H1 (cell line): Measurements from ENCODE around the gene NDUFB3. TPM values are rescaled to one million over a fixed set of nuclear protein-coding genes. Genes with fewer than 3 reads are reported as not detected.

Experiments used
- CTCF ChIA-PET: fragments of 300-600 bp; sonication (Branson Sonifier 250); formaldehyde crosslinking; loops from one replicate; lab custom pipeline; 2021; ENCODE audit not compliant: partially characterized antibody; lab: Charles Lee
- POLR2A ChIA-PET: fragments of 300-600 bp; sonication (Branson Sonifier 250); formaldehyde crosslinking; loops from one replicate; lab custom pipeline; 2021; ENCODE audit warnings: inconsistent platforms; ENCODE audit not compliant: partially characterized antibody; lab: Charles Lee
- DNase-seq, 2 experiments: peaks; one replicate each; pipeline versions ENCODE4 v3.0.0 to v3.0.0-alpha.2; 2010 to 2022; ENCODE audit warnings: low spot score in 2 of 2, low read depth in 1 of 2, mixed read lengths in 1 of 2
- FAIRE-seq: peaks from 2 replicates; lab custom pipeline; 2011; peaks lifted over from hg19 to GRCh38; lab: Jason Lieb, UNC
- H2AFZ ChIP-seq: 2 replicates; pipeline ENCODE4 v1.8.1; 2012; ENCODE audit warnings: low read length, inconsistent platforms
- H2AK5ac ChIP-seq: 2 replicates; pipeline ENCODE4 v1.6.1; 2013; ENCODE audit warnings: low read depth, low read length
- H2BK120ac ChIP-seq: replicated peaks from 2 replicates; pipeline ENCODE3; 2013; ENCODE audit warnings: low read depth, low read length, inconsistent platforms
- H2BK12ac ChIP-seq: 2 replicates; pipeline ENCODE4 v1.6.1; 2013; ENCODE audit warnings: low read depth, low read length
- H2BK15ac ChIP-seq: 2 replicates; pipeline ENCODE4 v1.6.1; 2013; ENCODE audit warnings: low read length
- H2BK20ac ChIP-seq: 2 replicates; pipeline ENCODE4 v1.6.1; 2013; ENCODE audit warnings: low read length
- H2BK5ac ChIP-seq: 2 replicates; pipeline ENCODE4 v1.6.1; 2013; ENCODE audit warnings: low read depth, low read length
- H3K14ac ChIP-seq: 2 replicates; pipeline ENCODE4 v1.6.1; 2013; ENCODE audit warnings: inconsistent platforms; ENCODE audit not compliant: insufficient read length
- H3K18ac ChIP-seq: 2 replicates; pipeline ENCODE4 v1.6.1; 2013; ENCODE audit warnings: low read length; ENCODE audit errors: extremely low read depth
- H3K23ac ChIP-seq: 2 replicates; pipeline ENCODE4 v1.6.1; 2013; ENCODE audit warnings: inconsistent platforms; ENCODE audit not compliant: insufficient read length
- H3K23me2 ChIP-seq: 2 replicates; pipeline ENCODE4 v1.6.1; 2013; ENCODE audit warnings: low read depth, low read length
- H3K27ac ChIP-seq: 2 replicates; pipeline ENCODE4 v1.6.1; 2011; ENCODE audit warnings: low read depth, low read length, inconsistent platforms
- H3K27me3 ChIP-seq, 4 experiments: replicated peaks in 1 of 4; 1 replicate in 1 of 4; 2 replicates in 3 of 4; pipeline versions ENCODE4 v1.6.1 to v1.8.1; 2011 to 2013; ENCODE audit warnings: low read length in 3 of 4, mild to moderate bottlenecking in 3 of 4, inconsistent platforms in 2 of 4, mixed read lengths in 2 of 4, moderate library complexity in 1 of 4; ENCODE audit not compliant: control insufficient read depth in 3 of 4, insufficient read depth in 3 of 4; ENCODE audit errors: extremely low read depth in 1 of 4
- H3K36me3 ChIP-seq, 4 experiments: 2 replicates each; pipeline versions ENCODE4 v1.6.1 to v1.8.1; 2011 to 2013; ENCODE audit warnings: mild to moderate bottlenecking in 4 of 4, low read length in 3 of 4, moderate library complexity in 2 of 4, control low read depth in 1 of 4, inconsistent platforms in 1 of 4; ENCODE audit not compliant: insufficient read depth in 4 of 4, control insufficient read depth in 2 of 4
- H3K4ac ChIP-seq: replicated peaks from 2 replicates; pipeline ENCODE3; 2013; ENCODE audit warnings: low read length, low read depth, mixed read lengths, inconsistent platforms; ENCODE audit not compliant: insufficient read length
- H3K4me1 ChIP-seq, 4 experiments: replicated peaks in 1 of 4; 1 replicate in 1 of 4; 2 replicates in 3 of 4; pipeline versions ENCODE4 v1.6.1 to v1.8.1; 2011 to 2013; ENCODE audit warnings: low read length in 3 of 4, inconsistent platforms in 2 of 4, mixed read lengths in 1 of 4; ENCODE audit not compliant: insufficient read depth in 4 of 4, control insufficient read depth in 3 of 4
- H3K4me2 ChIP-seq, 2 experiments: 2 replicates each; pipeline versions ENCODE4 v1.6.1 to v1.8.1; 2011 to 2013; ENCODE audit warnings: low read depth in 2 of 2, low read length in 2 of 2, control low read depth in 1 of 2, inconsistent platforms in 1 of 2, mild to moderate bottlenecking in 1 of 2; ENCODE audit not compliant: insufficient read depth in 1 of 2
- H3K4me3 ChIP-seq, 4 experiments: fragments of 200-600, 300-600 bp in 1 of 4; sonication (generic), shearing (Covaris generic), sonication (Bioruptor Twin) in 1 of 4; 2 replicates each; pipeline versions ENCODE4 v1.5.1 to v1.8.1; 2011 to 2016; ENCODE audit warnings: low read length in 4 of 4, low read depth in 3 of 4, control low read depth in 2 of 4, inconsistent platforms in 2 of 4, mild to moderate bottlenecking in 2 of 4, mixed read lengths in 1 of 4, moderate library complexity in 1 of 4; ENCODE audit not compliant: insufficient read depth in 2 of 4; ENCODE audit errors: extremely low read depth in 1 of 4
- H3K56ac ChIP-seq: replicated peaks from 2 replicates; pipeline ENCODE3; 2013; ENCODE audit warnings: low read depth, mild to moderate bottlenecking, mixed read lengths, low read length, inconsistent platforms; ENCODE audit not compliant: insufficient read length
- H3K79me1 ChIP-seq: 2 replicates; pipeline ENCODE4 v1.6.1; 2013; ENCODE audit warnings: low read depth, low read length, control low read depth
- H3K79me2 ChIP-seq, 2 experiments: 2 replicates each; pipeline versions ENCODE4 v1.6.1 to v1.8.1; 2012 to 2013; ENCODE audit warnings: low read length in 2 of 2, mild to moderate bottlenecking in 2 of 2, inconsistent platforms in 1 of 2; ENCODE audit not compliant: insufficient read depth in 2 of 2, control insufficient read depth in 1 of 2
- H3K9ac ChIP-seq, 4 experiments: replicated peaks in 1 of 4; 1 replicate in 1 of 4; 2 replicates in 3 of 4; pipeline versions ENCODE4 v1.6.1 to v1.8.1; 2011 to 2013; ENCODE audit warnings: low read depth in 3 of 4, low read length in 3 of 4, control low read depth in 2 of 4, mild to moderate bottlenecking in 2 of 4, moderate library complexity in 2 of 4, inconsistent platforms in 1 of 4; ENCODE audit errors: extremely low read depth in 1 of 4
- H3K9me3 ChIP-seq, 2 experiments: 2 replicates each; pipeline versions ENCODE4 v1.6.1 to v1.8.1; 2012 to 2013; ENCODE audit warnings: mild to moderate bottlenecking in 2 of 2, moderate library complexity in 2 of 2, control low read depth in 1 of 2, inconsistent platforms in 1 of 2, low read depth in 1 of 2, low read length in 1 of 2, mixed read lengths in 1 of 2; ENCODE audit not compliant: insufficient read depth in 2 of 2
- H4K20me1 ChIP-seq, 2 experiments: replicated peaks in 1 of 2; 2 replicates each; pipeline versions ENCODE3 to v1.8.1; 2011 to 2013; ENCODE audit warnings: inconsistent platforms in 2 of 2, low read length in 2 of 2, mild to moderate bottlenecking in 1 of 2; ENCODE audit not compliant: insufficient read depth in 2 of 2, control insufficient read depth in 1 of 2
- H4K5ac ChIP-seq: 2 replicates; pipeline ENCODE4 v1.6.1; 2013; ENCODE audit warnings: low read length, low read depth, mixed read lengths, inconsistent platforms; ENCODE audit not compliant: insufficient read length
- H4K8ac ChIP-seq: 2 replicates; pipeline ENCODE4 v1.8.0; 2013; ENCODE audit warnings: mild to moderate bottlenecking, moderate library complexity, low read length, inconsistent platforms; ENCODE audit not compliant: insufficient read depth; ENCODE audit errors: extremely low read depth
- H4K91ac ChIP-seq: replicated peaks from 2 replicates; pipeline ENCODE3; 2013; ENCODE audit warnings: low read length, mixed read lengths, inconsistent platforms; ENCODE audit not compliant: insufficient read length
- BCL11A ChIP-seq, 2 experiments: IDR thresholded peaks; one replicate each; pipeline ENCODE4 v1.6.1; 2011; ENCODE audit warnings: low read depth in 2 of 2, low read length in 2 of 2, mild to moderate bottlenecking in 2 of 2
- CHD1 ChIP-seq: IDR thresholded peaks from 2 replicates; pipeline ENCODE4 v1.6.1; 2012; ENCODE audit warnings: low read depth, low read length, improper control_type of control experiment
- FOSL1 ChIP-seq: IDR thresholded peaks from 2 replicates; pipeline ENCODE4 v1.6.1; 2011; ENCODE audit warnings: mild to moderate bottlenecking, low read depth, low read length, moderate library complexity; ENCODE audit not compliant: insufficient read depth
- PHF8 ChIP-seq: fragments of 200-600 bp; sonication (generic); conservative IDR thresholded peaks from 2 replicates; pipeline ENCODE4 v1.7.1; 2012; ENCODE audit warnings: low read depth, mild to moderate bottlenecking, inconsistent platforms, low read length, moderate library complexity
- POLR2AphosphoS5 ChIP-seq: IDR thresholded peaks from 2 replicates; pipeline ENCODE4 v1.6.1; 2011; ENCODE audit warnings: low read depth, low read length
- SIRT6 ChIP-seq: IDR thresholded peaks from one replicate; pipeline ENCODE4 v1.7.1; 2012; ENCODE audit warnings: low read length, inconsistent platforms
- SRF ChIP-seq: IDR thresholded peaks from 2 replicates; pipeline ENCODE4 v1.6.1; 2011; ENCODE audit warnings: mild to moderate bottlenecking, low read depth, low read length, moderate library complexity
- WGBS, 2 experiments: shearing (Covaris generic) in 1 of 2; methylation state at CpG; one replicate each; pipeline versions ENCODE4 v1.1.6 to v1.1.7; 2013 to 2015; ENCODE audit warnings: low lambda C conversion rate in 2 of 2, mixed read lengths in 2 of 2, inconsistent platforms in 1 of 2, low coverage in 1 of 2, missing lambda C conversion rate in 1 of 2; ENCODE audit not compliant: insufficient replicate concordance in 2 of 2, insufficient coverage in 1 of 2, insufficient read length in 1 of 2; ENCODE audit errors: extremely low coverage in 1 of 2, missing lambda C conversion rate in 1 of 2; 5-methylcytosine and 5-hydroxymethylcytosine counted together
- polyA plus RNA-seq, 7 experiments: library from polyadenylated mRNA; depleted of rRNA in 3 of 7; stranded (reverse) in 5 of 7; unstranded in 2 of 7; fragments of >200 nt in 5 of 7; fragments of 200-250 nt in 2 of 7; gene quantifications; 1 replicate in 5 of 7; 2 replicates in 1 of 7; 4 replicates in 1 of 7; pipeline versions ENCODE4 v1.2.1 to v1.2.3, GENCODE V29; 2011 to 2013; ENCODE audit warnings: missing spikeins in 2 of 7, mixed read lengths in 2 of 7
- total RNA-seq: library from RNA; stranded (reverse); fragmentation: NEBNext Ultra II Directional; extraction: Animal tissue kit (Norgen Biotek cat#: 25700); gene quantifications from 2 replicates; pipeline ENCODE4 v1.2.1, GENCODE V29; 2021

NDUFB3 gene
- total and polyA plus RNA-seq, 2 of the 8 experiments (the other 6 are each of a cell fraction or from before 2014, with no cell fraction given), result 38.2 to 55.3 TPM

GRCh38 chr2:201057087-201057521 lies 14.7 kb upstream of the NDUFB3 start:
- H4K91ac ChIP-seq, result no peak overlapping the region
- H3K79me2 ChIP-seq, result no peaks in the 10 kb centered on the region
- H2AFZ ChIP-seq, result no peak overlapping the region
- no peak overlapping the region for H2BK5ac ChIP-seq
- no peak overlapping the region for H4K5ac ChIP-seq
- H3K18ac ChIP-seq, result no peak overlapping the region
- H4K20me1 ChIP-seq, result no peaks in the 10 kb centered on the region
- no peak overlapping the region for H2BK15ac ChIP-seq
- no peak overlapping the region for H3K4me2 ChIP-seq
- H2AK5ac ChIP-seq, result no peak overlapping the region
- WGBS, 2 experiments, result 96% methylated on average over 2 of the region's 2 CpGs; no CpG with 5 or more reads in 1 of the 2 experiments
- ChIA-PET CTCF (interaction anchor here (0.7 to 3.0 kb wide), 4 partner anchors 11 to 175 kb away, joined by 3 to 15 read pairs (median 5); no protein-coding TSS in a partner anchor), POLR2A (interaction anchor here (0.9 kb wide), 1 partner anchor 11 kb away, joined by 3 read pairs; no protein-coding TSS in a partner anchor)
- no peak overlapping the region for H3K23ac ChIP-seq
- no peak overlapping the region for H3K14ac ChIP-seq
- H3K9me3 ChIP-seq, result no peaks in the 10 kb centered on the region
- H3K23me2 ChIP-seq, result no peaks in the 10 kb centered on the region
- H3K27me3 ChIP-seq, result no peaks in the 10 kb centered on the region
- H3K27ac ChIP-seq, result no peak overlapping the region
- no peaks in the 10 kb centered on the region for H3K36me3 ChIP-seq
- TF ChIP-seq SIRT6 (no peak), BCL11A (IDR thresholded peaks at IDR 0.05; ENCODE audit: low read depth in 2 of 2, low read length in 2 of 2) (no peak), PHF8 (no peak), POLR2AphosphoS5 (no peak), SRF (no peak), FOSL1 (no peak), CHD1 (no peak)
- no peak overlapping the region for H2BK20ac ChIP-seq
- H3K79me1 ChIP-seq, result no peaks in the 10 kb centered on the region; the same call in 1 of the 2 replicates
- H2BK12ac ChIP-seq, result no peak overlapping the region
- no peak overlapping the region for H3K4ac ChIP-seq
- no peaks in the 10 kb centered on the region for H3K4me1 ChIP-seq
- H3K56ac ChIP-seq, result no peak overlapping the region
- no peak overlapping the region for H2BK120ac ChIP-seq
- H3K9ac ChIP-seq, result no peak overlapping the region
- no peak overlapping the region for H3K4me3 ChIP-seq
- no peak for FAIRE-seq
- no peak for DNase-seq
- H4K8ac ChIP-seq, result no peak overlapping the region
